Spleen (tissue), 11 donors: ENCODE data around the gene GFRAL. TPM values are rescaled to one million over a fixed set of nuclear protein-coding genes. Genes with fewer than 3 reads are reported as not detected.

Experiments
- DNase-seq: peaks from one replicate; pipeline ENCODE4 v3.0.0-alpha.2; 2020
- H3K27ac ChIP-seq, 8 donors: fragments of 200-600 bp; sonication (generic) in 7 of 8; 1 replicate in 4 of 8; 2 replicates in 4 of 8; pipeline versions ENCODE4 v1.5.0 to v1.8.0; 2016 to 2021; ENCODE audit warnings: inconsistent platforms in 4 of 8, mild to moderate bottlenecking in 4 of 8, moderate library complexity in 1 of 8
- H3K27me3 ChIP-seq, 7 donors: fragments of 200-600 bp; sonication (generic) in 6 of 7; replicated peaks in 1 of 7; 1 replicate in 4 of 7; 2 replicates in 3 of 7; pipeline versions ENCODE4 v1.5.0 to v1.8.0; 2016 to 2021; ENCODE audit warnings: inconsistent platforms in 3 of 7, mild to moderate bottlenecking in 1 of 7
- H3K36me3 ChIP-seq, 6 donors: fragments of 200-600 bp; sonication (generic) in 5 of 6; 1 replicate in 4 of 6; 2 replicates in 2 of 6; pipeline versions ENCODE4 v1.5.0 to v1.8.0; 2016 to 2021; ENCODE audit warnings: inconsistent platforms in 2 of 6
- H3K4me1 ChIP-seq, 6 donors: fragments of 200-600 bp; sonication (generic) in 5 of 6; 1 replicate in 3 of 6; 2 replicates in 3 of 6; pipeline versions ENCODE4 v1.5.0 to v1.8.0; 2016 to 2021; ENCODE audit warnings: inconsistent platforms in 3 of 6
- H3K4me3 ChIP-seq, 8 donors: fragments of 200-600 bp; sonication (generic) in 7 of 8; 1 replicate in 4 of 8; 2 replicates in 4 of 8; pipeline versions ENCODE4 v1.5.0 to v1.8.0; 2016 to 2021; ENCODE audit warnings: inconsistent platforms in 4 of 8, mild to moderate bottlenecking in 4 of 8, moderate library complexity in 2 of 8
- H3K9me3 ChIP-seq, 8 donors: fragments of 200-600 bp; sonication (generic) in 7 of 8; 1 replicate in 4 of 8; 2 replicates in 4 of 8; pipeline versions ENCODE4 v1.5.0 to v1.8.0; 2016 to 2021; ENCODE audit warnings: inconsistent platforms in 4 of 8
- POLR2A ChIP-seq, 3 donors: fragments of 450-650 bp; IDR thresholded peaks; one replicate each; pipeline ENCODE4 v1.5.1; 2017; ENCODE audit warnings: antibody characterized with exemption in 3 of 3, mild to moderate bottlenecking in 1 of 3
- POLR2AphosphoS5 ChIP-seq, 3 donors: sonication (generic); formaldehyde crosslinking; IDR thresholded peaks; one replicate each; pipeline ENCODE4 v1.5.1; 2017; ENCODE audit warnings: antibody characterized with exemption in 3 of 3
- WGBS, 5 donors: extraction: QIAGEN DNeasy Blood & Tissue Kit in 3 of 5; methylation state at CpG; one replicate each; pipeline versions ENCODE4 v1.1.5 to v1.1.7; 2013 to 2018; 5-methylcytosine and 5-hydroxymethylcytosine counted together
- intact Hi-C: fragments of 100-400 bp; cut with DNase I; formaldehyde crosslinking; loops from one replicate; pipeline ENCODE4 v1.15.0; 2023; ENCODE audit warnings: low total_unique reads
- polyA plus RNA-seq, 3 donors: library from polyadenylated mRNA; stranded (reverse); fragments of 200-250 nt; gene quantifications; one replicate each; pipeline ENCODE4 v1.2.1, GENCODE V29; 2013
- total RNA-seq, 7 donors: library from RNA; depleted of rRNA in 3 of 7; stranded (reverse); fragments of >200 nt in 3 of 7; fragmentation: NEBNext Ultra II Directional in 4 of 7; extraction: Animal tissue kit (Norgen Biotek cat#: 25700) in 4 of 7; gene quantifications; one replicate each; pipeline versions ENCODE4 v1.1.0 to v1.2.1, GENCODE V29; 2016 to 2021
- TF ChIP-seq, protein P1 (sequence below), 11 experiments: fragments of 200-600 bp in 7 of 11; fragments of 450-650 bp in 4 of 11; sonication (generic) in 4 of 11; IDR thresholded peaks in 8 of 11; conservative IDR thresholded peaks in 3 of 11; 1 replicate in 7 of 11; 2 replicates in 4 of 11; pipeline versions ENCODE4 v1.4.0 to v1.8.0; 2016 to 2021; ENCODE audit warnings: antibody characterized with exemption in 11 of 11, inconsistent platforms in 4 of 11, mild to moderate bottlenecking in 1 of 11
- donor health status: healthy with polysubstance abuse.
- donor health status: DM: no; HTN: no; CAD: no; lungs with moderate emphysema.
- donor health status: DM: no; HTN: no; CAD: no.
- donor health status: Bipolar disorder and iron deficiency.
- donor health status: healthy.
- donor health status: DM: no; HTN: no; CAD: no.
- donor health status: DM: yes; HTN: yes; CAD: no.

The GFRAL gene
- total and polyA plus RNA-seq, 10 donors = not detected

DNA sequence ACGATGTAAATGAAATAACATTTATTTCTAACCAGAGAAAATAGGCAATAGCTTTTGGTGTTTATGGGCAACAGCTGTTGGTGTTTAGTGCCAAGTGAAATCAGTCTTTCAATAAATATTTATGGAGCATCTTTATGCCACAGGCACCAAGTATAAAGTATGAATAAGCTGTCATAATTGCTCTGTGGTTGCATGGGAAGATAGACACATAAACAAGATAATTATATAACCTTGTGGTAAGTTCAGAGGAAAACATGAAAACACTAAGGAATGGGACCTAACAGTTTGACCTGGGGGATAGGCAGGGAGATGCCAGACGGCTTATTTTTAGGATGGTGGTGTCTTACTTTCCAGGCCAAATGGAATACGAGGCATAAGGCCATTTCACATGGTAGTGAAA is 110.9 kb downstream of the GFRAL start:
- no peaks in the 10 kb centered on the region for H3K9me3 ChIP-seq
- no peaks in the 10 kb centered on the region for H3K36me3 ChIP-seq
- TF ChIP-seq, protein P1, sequence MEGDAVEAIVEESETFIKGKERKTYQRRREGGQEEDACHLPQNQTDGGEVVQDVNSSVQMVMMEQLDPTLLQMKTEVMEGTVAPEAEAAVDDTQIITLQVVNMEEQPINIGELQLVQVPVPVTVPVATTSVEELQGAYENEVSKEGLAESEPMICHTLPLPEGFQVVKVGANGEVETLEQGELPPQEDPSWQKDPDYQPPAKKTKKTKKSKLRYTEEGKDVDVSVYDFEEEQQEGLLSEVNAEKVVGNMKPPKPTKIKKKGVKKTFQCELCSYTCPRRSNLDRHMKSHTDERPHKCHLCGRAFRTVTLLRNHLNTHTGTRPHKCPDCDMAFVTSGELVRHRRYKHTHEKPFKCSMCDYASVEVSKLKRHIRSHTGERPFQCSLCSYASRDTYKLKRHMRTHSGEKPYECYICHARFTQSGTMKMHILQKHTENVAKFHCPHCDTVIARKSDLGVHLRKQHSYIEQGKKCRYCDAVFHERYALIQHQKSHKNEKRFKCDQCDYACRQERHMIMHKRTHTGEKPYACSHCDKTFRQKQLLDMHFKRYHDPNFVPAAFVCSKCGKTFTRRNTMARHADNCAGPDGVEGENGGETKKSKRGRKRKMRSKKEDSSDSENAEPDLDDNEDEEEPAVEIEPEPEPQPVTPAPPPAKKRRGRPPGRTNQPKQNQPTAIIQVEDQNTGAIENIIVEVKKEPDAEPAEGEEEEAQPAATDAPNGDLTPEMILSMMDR (IDR thresholded peaks at IDR 0.05 in 8 of 11, conservative IDR thresholded peaks at IDR 0.05 in 3 of 11) = no peak
- TF ChIP-seq POLR2AphosphoS5 (IDR thresholded peaks at IDR 0.05) (no peak), POLR2A (IDR thresholded peaks at IDR 0.05) (no peak)
- WGBS, 5 donors = 69 to 80% (median 79%) methylated on average over 3 of the region's 3 CpGs
- intact Hi-C loops = no loop called here
- H3K4me1 ChIP-seq = no peaks in the 10 kb centered on the region
- H3K27me3 ChIP-seq = no peaks in the 10 kb centered on the region
- H3K27ac ChIP-seq = no peak overlapping the region
- DNase-seq = no peak
- H3K4me3 ChIP-seq = no peak overlapping the region

- no peaks in the 10 kb centered on the region for H3K9me3 ChIP-seq
- intact Hi-C loops = no loop called here
- WGBS, 5 donors = 73 to 77% (median 75%) methylated on average over 7 of the region's 7 CpGs
These were observed 116.2 kb downstream of the GFRAL start for GRCh38 chr6:55443238-55444134.

GRCh38 chr6:55445648-55446204 is 118.5 kb downstream of the GFRAL start:
- H3K36me3 ChIP-seq = no peaks in the 10 kb centered on the region
- no peaks in the 10 kb centered on the region for H3K27me3 ChIP-seq
- intact Hi-C loops = no loop called here
- no peak overlapping the region for H3K27ac ChIP-seq
- no peak overlapping the region for H3K4me3 ChIP-seq
- no peaks in the 10 kb centered on the region for H3K9me3 ChIP-seq
- 0 to 2% (median 0%) methylated on average over 1 of the region's 1 CpG for WGBS, 5 donors
- no peak for DNase-seq
- no peaks in the 10 kb centered on the region for H3K4me1 ChIP-seq
- TF ChIP-seq POLR2A (IDR thresholded peaks at IDR 0.05) = no peak
- TF ChIP-seq, protein P1 (IDR thresholded peaks at IDR 0.05 in 8 of 11, conservative IDR thresholded peaks at IDR 0.05 in 3 of 11) = peak in 1 of 11 experiments; percentile 9

More at GRCh38 chr6:55443238-55444134, 116.2 kb downstream of the GFRAL start:
- H3K4me1 ChIP-seq = no peaks in the 10 kb centered on the region
- no peak for DNase-seq
- no peaks in the 10 kb centered on the region for H3K36me3 ChIP-seq
- no peak overlapping the region for H3K27ac ChIP-seq
- H3K4me3 ChIP-seq = no peak overlapping the region
- TF ChIP-seq, protein P1 (IDR thresholded peaks at IDR 0.05 in 8 of 11, conservative IDR thresholded peaks at IDR 0.05 in 3 of 11) = no peak
- TF ChIP-seq POLR2A (IDR thresholded peaks at IDR 0.05) (no peak), POLR2AphosphoS5 (IDR thresholded peaks at IDR 0.05) (no peak)
- H3K27me3 ChIP-seq = no peaks in the 10 kb centered on the region

DNA sequence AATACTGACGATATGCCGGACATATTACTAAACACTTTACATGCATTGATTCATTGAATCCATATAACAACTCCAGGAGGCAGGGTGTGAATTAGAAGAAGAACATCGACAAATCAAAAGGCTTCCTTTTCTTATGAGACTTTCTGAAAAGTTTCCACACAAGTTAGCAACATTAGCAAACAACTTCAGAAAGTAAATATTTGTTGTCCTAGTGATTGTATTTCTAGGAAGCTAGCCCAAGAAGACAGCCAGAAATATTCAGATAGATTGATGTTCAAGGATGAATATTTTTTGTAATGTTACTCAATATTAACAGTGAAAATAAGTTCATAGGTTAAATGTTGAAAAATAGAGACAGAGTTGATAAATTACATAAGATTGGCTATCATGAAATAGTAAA is 120.6 kb downstream of the GFRAL start:
- no peak for DNase-seq
- intact Hi-C loops = no loop called here
- WGBS, 5 donors = 72 to 92% (median 75%) methylated on average over 3 of the region's 3 CpGs

More for the DNA sequence above, 120.6 kb downstream of the GFRAL start:
- H3K27me3 ChIP-seq = no peaks in the 10 kb centered on the region
- TF ChIP-seq POLR2AphosphoS5 (IDR thresholded peaks at IDR 0.05) (no peak), POLR2A (IDR thresholded peaks at IDR 0.05) (no peak)
- TF ChIP-seq, protein P1 (IDR thresholded peaks at IDR 0.05 in 8 of 11, conservative IDR thresholded peaks at IDR 0.05 in 3 of 11) = no peak
- H3K4me3 ChIP-seq = no peak overlapping the region
- no peaks in the 10 kb centered on the region for H3K9me3 ChIP-seq
- H3K4me1 ChIP-seq = no peaks in the 10 kb centered on the region
- no peaks in the 10 kb centered on the region for H3K36me3 ChIP-seq
- no peak overlapping the region for H3K27ac ChIP-seq
